ENCODE results near the gene MKRN3. TPM values are rescaled to one million over a fixed set of nuclear protein-coding genes. Genes with fewer than 3 reads are reported as not detected.

MKRN3 gene
- total and polyA plus RNA-seq, 2 of the 4 experiments (the other 2 are of a cell fraction), result under 0.01 to 0.17 TPM

DNA sequence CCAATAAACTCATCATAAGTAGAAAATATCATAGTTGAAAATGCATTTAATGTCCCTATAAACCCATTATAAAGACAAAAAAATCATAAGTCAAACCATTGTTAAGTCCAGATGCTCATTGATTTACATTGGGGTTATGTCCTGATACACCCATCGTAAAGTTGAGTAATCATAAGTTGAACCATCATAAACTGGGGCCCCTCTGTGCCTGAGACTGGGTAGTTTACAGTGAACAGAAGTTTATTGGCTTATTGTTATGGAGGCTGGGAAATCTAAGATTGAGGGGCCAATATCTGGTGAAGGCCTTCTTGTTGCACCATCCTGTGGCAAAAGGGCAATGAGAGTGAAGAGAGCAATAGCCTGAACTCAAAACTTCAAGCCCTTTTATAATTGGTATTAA is 10.6 kb downstream of the MKRN3 start:
- Histone ChIP-seq H3K79me1 (ENCODE audit: low read depth in 1 of 2, low read length in 2 of 2) (no peaks in the 10 kb centered on the region), H2BK15ac (ENCODE audit: low read depth, low read length) (no peak overlapping the region), H4K5ac (ENCODE audit: low read depth, low read length) (no peak overlapping the region), H2BK120ac (ENCODE audit: low read depth, low read length) (no peak overlapping the region), H3K4ac (ENCODE audit: low read depth, low read length) (no peak overlapping the region), H2AK9ac (replicated peaks; ENCODE audit: low read depth, low read length, poor library complexity) (no peak overlapping the region), H3K4me3 (ENCODE audit: insufficient read depth, low read depth, low read length) (no peak overlapping the region), H3K4me1 (ENCODE audit: control insufficient read depth, insufficient read depth, low read length) (no peaks in the 10 kb centered on the region), H3K9me3 (ENCODE audit: control insufficient read depth, insufficient read depth, low read length) (no peaks in the 10 kb centered on the region; the same call in 1 of the 2 replicates), H3K27me3 (ENCODE audit: control insufficient read depth, insufficient read depth, low read length) (no peaks in the 10 kb centered on the region), H2AFZ (replicated peaks; ENCODE audit: low read length, poor library complexity) (no peak overlapping the region), H3K9me1 (ENCODE audit: insufficient read depth, low read length) (no peaks in the 10 kb centered on the region), H3K56ac (ENCODE audit: extremely low read depth, insufficient read depth, low read length) (no peak overlapping the region), H3K4me2 (ENCODE audit: low read depth, low read length) (no peak overlapping the region), H2BK20ac (ENCODE audit: low read depth, low read length) (no peak overlapping the region), H2BK5ac (ENCODE audit: low read depth, low read length, poor library complexity, severe bottlenecking) (no peak overlapping the region), H4K91ac (ENCODE audit: insufficient read depth, low read depth, low read length) (no peak overlapping the region), H3K14ac (replicated peaks; ENCODE audit: low read depth, low read length) (no peak overlapping the region), H3K23ac (ENCODE audit: low read depth, low read length) (no peak overlapping the region), H3K36me3 (ENCODE audit: control insufficient read depth, insufficient read depth, low read length) (no peaks in the 10 kb centered on the region), H3K27ac (ENCODE audit: insufficient read depth, low read length) (no peak overlapping the region), H4K20me1 (ENCODE audit: insufficient read depth, low read length) (no peaks in the 10 kb centered on the region), H3K18ac (ENCODE audit: low read depth, low read length) (no peak overlapping the region), H2AK5ac (ENCODE audit: low read depth, low read length) (no peak overlapping the region), H4K8ac (ENCODE audit: low read depth in 2 of 2, low read length in 2 of 2) (no peak overlapping the region), H3K9ac (ENCODE audit: low read depth, low read length) (no peak overlapping the region)
- 40% methylated on average over 1 of the region's 1 CpG; no CpG with 5 or more reads in 1 of the 2 experiments for WGBS, 2 experiments (ENCODE audit: extremely low coverage in 2 of 2, insufficient read length in 1 of 2)
- dilution Hi-C loops (cut with HindIII; ENCODE audit: low sequenced_read_pairs, unreplicated experiment), result no loop called here
- POLR2A ChIA-PET (ENCODE audit: unreplicated experiment), result no interaction called here
- CTCF ChIA-PET, result no interaction called here
- DNase-seq, result no peak
- in situ Hi-C loops (cut with MboI; ENCODE audit: low sequenced_read_pairs), result no loop called here
- no peak for TF ChIP-seq RCOR1 (IDR thresholded peaks at IDR 0.05; ENCODE audit: insufficient replicate concordance, low read length)
- no peak for TF ChIP-seq CEBPB (IDR thresholded peaks at IDR 0.05; ENCODE audit: low read depth, low read length)
- TF ChIP-seq RAD21 (IDR thresholded peaks at IDR 0.05; ENCODE audit: low read length), result no peak
- no peak for TF ChIP-seq MAZ (IDR thresholded peaks at IDR 0.05; ENCODE audit: borderline replicate concordance, low read depth, low read length)
- no peak for TF ChIP-seq CHD1 (IDR thresholded peaks at IDR 0.05; ENCODE audit: low read depth, low read length)
- no peak for TF ChIP-seq BHLHE40 (IDR thresholded peaks at IDR 0.05; ENCODE audit: low read depth, low read length)
- TF ChIP-seq MXI1 (IDR thresholded peaks at IDR 0.05; ENCODE audit: borderline replicate concordance, low read depth, low read length), result no peak
- TF ChIP-seq RFX5 (IDR thresholded peaks at IDR 0.05; ENCODE audit: low read depth, low read length), result no peak
- no peak for TF ChIP-seq CTCF (conservative IDR thresholded peaks at IDR 0.05; ENCODE audit: low read depth, low read length)
- TF ChIP-seq NFE2L2 (IDR thresholded peaks at IDR 0.05; ENCODE audit: low read depth, low read length), result no peak
- no peak for TF ChIP-seq USF2 (IDR thresholded peaks at IDR 0.05; ENCODE audit: low read depth, low read length)
- TF ChIP-seq, protein P1, sequence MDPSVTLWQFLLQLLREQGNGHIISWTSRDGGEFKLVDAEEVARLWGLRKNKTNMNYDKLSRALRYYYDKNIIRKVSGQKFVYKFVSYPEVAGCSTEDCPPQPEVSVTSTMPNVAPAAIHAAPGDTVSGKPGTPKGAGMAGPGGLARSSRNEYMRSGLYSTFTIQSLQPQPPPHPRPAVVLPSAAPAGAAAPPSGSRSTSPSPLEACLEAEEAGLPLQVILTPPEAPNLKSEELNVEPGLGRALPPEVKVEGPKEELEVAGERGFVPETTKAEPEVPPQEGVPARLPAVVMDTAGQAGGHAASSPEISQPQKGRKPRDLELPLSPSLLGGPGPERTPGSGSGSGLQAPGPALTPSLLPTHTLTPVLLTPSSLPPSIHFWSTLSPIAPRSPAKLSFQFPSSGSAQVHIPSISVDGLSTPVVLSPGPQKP (IDR thresholded peaks at IDR 0.05; ENCODE audit: borderline replicate concordance, low read depth, low read length), result no peak
- BruUV-seq (replicated peaks), result no TSS peak
- ATAC-seq (ENCODE audit: low read depth), result no peak
- intact Hi-C loops (cut with micrococcal nuclease), result no loop called here
